H9 (cell line): ENCODE data around the gene ZBTB22. TPM values are rescaled to one million over a fixed set of nuclear protein-coding genes. Genes with fewer than 3 reads are reported as not detected.

ENCODE experiments used
- DNase-seq: peaks from one replicate; pipeline ENCODE4 v3.0.0-alpha.2; 2017
- H2AFZ ChIP-seq: one replicate; pipeline ENCODE4 v1.6.1; 2013; ENCODE audit warnings: mild to moderate bottlenecking, low read length, control low read depth, moderate library complexity
- H2AK5ac ChIP-seq: 2 replicates; pipeline ENCODE4 v1.6.1; 2013; ENCODE audit warnings: low read length, control low read depth, mixed read lengths; ENCODE audit not compliant: insufficient read length
- H2BK120ac ChIP-seq: one replicate; pipeline ENCODE4 v1.6.1; 2013; ENCODE audit warnings: low read depth, mild to moderate bottlenecking, low read length, control low read depth, inconsistent platforms; ENCODE audit not compliant: poor library complexity, severe bottlenecking
- H2BK12ac ChIP-seq: 2 replicates; pipeline ENCODE4 v1.6.1; 2013; ENCODE audit warnings: low read length, control low read depth, mixed read lengths, low read depth; ENCODE audit not compliant: insufficient read length
- H2BK15ac ChIP-seq: 2 replicates; pipeline ENCODE4 v1.6.1; 2013; ENCODE audit warnings: low read depth, low read length, control low read depth
- H2BK20ac ChIP-seq: one replicate; pipeline ENCODE4 v1.6.1; 2013; ENCODE audit warnings: low read depth, mild to moderate bottlenecking, low read length, control low read depth, inconsistent platforms; ENCODE audit not compliant: poor library complexity, severe bottlenecking
- H2BK5ac ChIP-seq: 2 replicates; pipeline ENCODE4 v1.6.1; 2013; ENCODE audit warnings: low read length, control low read depth, mixed read lengths; ENCODE audit not compliant: insufficient read length
- H3K14ac ChIP-seq: 2 replicates; pipeline ENCODE4 v1.6.1; 2013; ENCODE audit warnings: low read length, control low read depth; ENCODE audit not compliant: insufficient read depth
- H3K18ac ChIP-seq: 2 replicates; pipeline ENCODE4 v1.6.1; 2013; ENCODE audit warnings: low read depth, mild to moderate bottlenecking, mixed read lengths, low read length, control low read depth; ENCODE audit not compliant: insufficient read length
- H3K23ac ChIP-seq: 2 replicates; pipeline ENCODE4 v1.6.1; 2013; ENCODE audit warnings: low read length, control low read depth, mixed read lengths, low read depth; ENCODE audit not compliant: insufficient read length
- H3K23me2 ChIP-seq: 2 replicates; pipeline ENCODE4 v1.6.1; 2013; ENCODE audit warnings: low read depth, mild to moderate bottlenecking, mixed read lengths, low read length, control low read depth; ENCODE audit not compliant: insufficient read length, poor library complexity, severe bottlenecking
- H3K27ac ChIP-seq: 2 replicates; pipeline ENCODE4 v1.5.1; 2013; ENCODE audit warnings: low read length, control low read depth, mixed read lengths, low read depth; ENCODE audit not compliant: insufficient read length
- H3K27me3 ChIP-seq: 2 replicates; pipeline ENCODE4 v1.6.1; 2013; ENCODE audit warnings: low read length, control low read depth, inconsistent platforms; ENCODE audit not compliant: insufficient read depth
- H3K4ac ChIP-seq: 2 replicates; pipeline ENCODE4 v1.6.1; 2013; ENCODE audit warnings: low read depth, mild to moderate bottlenecking, control low read depth, inconsistent platforms, low read length, moderate library complexity
- H3K4me1 ChIP-seq: 2 replicates; pipeline ENCODE4 v1.6.1; 2013; ENCODE audit warnings: low read length, control low read depth, inconsistent platforms; ENCODE audit not compliant: insufficient read depth
- H3K4me2 ChIP-seq: 2 replicates; pipeline ENCODE4 v1.6.1; 2013; ENCODE audit warnings: low read length, control low read depth, mixed read lengths; ENCODE audit not compliant: insufficient read length, insufficient read depth
- H3K56ac ChIP-seq: 2 replicates; pipeline ENCODE4 v1.6.1; 2013; ENCODE audit warnings: low read depth, mild to moderate bottlenecking, mixed read lengths, low read length, control low read depth; ENCODE audit not compliant: insufficient read length
- H3K79me1 ChIP-seq: 2 replicates; pipeline ENCODE4 v1.6.1; 2013; ENCODE audit warnings: low read depth, mild to moderate bottlenecking, moderate library complexity, low read length, control low read depth, inconsistent platforms; ENCODE audit not compliant: insufficient read depth, poor library complexity, severe bottlenecking
- H3K79me2 ChIP-seq: 2 replicates; pipeline ENCODE4 v1.6.1; 2013; ENCODE audit warnings: low read length, control low read depth, inconsistent platforms; ENCODE audit not compliant: insufficient read depth
- H3K9ac ChIP-seq: 2 replicates; pipeline ENCODE4 v1.6.1; 2013; ENCODE audit warnings: low read length, control low read depth, mixed read lengths; ENCODE audit not compliant: insufficient read length; ENCODE audit errors: extremely low read depth
- H3K9me3 ChIP-seq: one replicate; pipeline ENCODE4 v1.6.1; 2013; ENCODE audit warnings: low read depth, low read length, inconsistent platforms; ENCODE audit not compliant: control insufficient read depth
- H3T11ph ChIP-seq: one replicate; pipeline ENCODE4 v1.6.1; 2013; ENCODE audit warnings: mild to moderate bottlenecking, low read length, control low read depth, inconsistent platforms
- H4K20me1 ChIP-seq: one replicate; pipeline ENCODE4 v1.6.1; 2013; ENCODE audit not compliant: control insufficient read depth, insufficient read length, insufficient read depth
- H4K5ac ChIP-seq: 2 replicates; pipeline ENCODE4 v1.6.1; 2013; ENCODE audit warnings: low read depth, mild to moderate bottlenecking, mixed read lengths, low read length, control low read depth; ENCODE audit not compliant: insufficient read length
- H4K8ac ChIP-seq: replicated peaks from 2 replicates; pipeline ENCODE4 v1.6.1; 2013; ENCODE audit warnings: low read length, control low read depth, mixed read lengths, low read depth; ENCODE audit not compliant: insufficient read length
- H4K91ac ChIP-seq: 2 replicates; pipeline ENCODE4 v1.6.1; 2013; ENCODE audit warnings: low read depth, mild to moderate bottlenecking, moderate library complexity, mixed read lengths, low read length, control low read depth; ENCODE audit not compliant: insufficient read length
- H3K27ac Mint-ChIP-seq, 3 experiments: 2 replicates in 2 of 3; 3 replicates in 1 of 3; pipeline ENCODE4 v1.8.0; 2020 to 2021; ENCODE audit warnings: mixed read lengths in 3 of 3, mild to moderate bottlenecking in 1 of 3, moderate library complexity in 1 of 3
- H3K27me3 Mint-ChIP-seq: 2 replicates; pipeline ENCODE4 v1.8.0; 2021; ENCODE audit warnings: low read depth, mild to moderate bottlenecking, moderate library complexity, mixed read lengths
- H3K36me3 Mint-ChIP-seq, 3 experiments: 2 replicates in 2 of 3; 3 replicates in 1 of 3; pipeline ENCODE4 v1.8.0; 2020 to 2021; ENCODE audit warnings: low read depth in 3 of 3, mixed read lengths in 3 of 3; ENCODE audit not compliant: insufficient read depth in 1 of 3
- H3K4me1 Mint-ChIP-seq, 2 experiments: 2 replicates each; pipeline ENCODE4 v1.8.0; 2020; ENCODE audit warnings: mixed read lengths in 2 of 2
- H3K4me3 Mint-ChIP-seq, 2 experiments: 2 replicates in 1 of 2; 3 replicates in 1 of 2; pipeline ENCODE4 v1.8.0; 2020 to 2021; ENCODE audit warnings: mild to moderate bottlenecking in 2 of 2, mixed read lengths in 2 of 2, moderate library complexity in 1 of 2
- H3K9me3 Mint-ChIP-seq, 2 experiments: 2 replicates in 1 of 2; 3 replicates in 1 of 2; pipeline ENCODE4 v1.8.0; 2020; ENCODE audit warnings: mild to moderate bottlenecking in 2 of 2, mixed read lengths in 2 of 2, moderate library complexity in 1 of 2
- CTCF ChIP-seq: fragments of 200-600 bp; sonication (generic); conservative IDR thresholded peaks from 3 replicates; pipeline ENCODE4 v1.8.0; 2021; ENCODE audit warnings: antibody characterized with exemption, mild to moderate bottlenecking
- WGBS: extraction: QIAGEN DNeasy Blood & Tissue Kit; methylation state at CpG from one replicate; pipeline ENCODE4 v1.1.7; 2013; ENCODE audit warnings: missing lambda C conversion rate, low lambda C conversion rate, mixed read lengths; ENCODE audit not compliant: insufficient read length; ENCODE audit errors: extremely low coverage; 5-methylcytosine and 5-hydroxymethylcytosine counted together
- total RNA-seq: library from RNA; stranded (reverse); gene quantifications from 2 replicates; pipeline ENCODE4 v1.2.1, GENCODE V29; 2021

ZBTB22 gene
- total RNA-seq, 1 experiment from 2014 or later: 8.1 TPM

DNA sequence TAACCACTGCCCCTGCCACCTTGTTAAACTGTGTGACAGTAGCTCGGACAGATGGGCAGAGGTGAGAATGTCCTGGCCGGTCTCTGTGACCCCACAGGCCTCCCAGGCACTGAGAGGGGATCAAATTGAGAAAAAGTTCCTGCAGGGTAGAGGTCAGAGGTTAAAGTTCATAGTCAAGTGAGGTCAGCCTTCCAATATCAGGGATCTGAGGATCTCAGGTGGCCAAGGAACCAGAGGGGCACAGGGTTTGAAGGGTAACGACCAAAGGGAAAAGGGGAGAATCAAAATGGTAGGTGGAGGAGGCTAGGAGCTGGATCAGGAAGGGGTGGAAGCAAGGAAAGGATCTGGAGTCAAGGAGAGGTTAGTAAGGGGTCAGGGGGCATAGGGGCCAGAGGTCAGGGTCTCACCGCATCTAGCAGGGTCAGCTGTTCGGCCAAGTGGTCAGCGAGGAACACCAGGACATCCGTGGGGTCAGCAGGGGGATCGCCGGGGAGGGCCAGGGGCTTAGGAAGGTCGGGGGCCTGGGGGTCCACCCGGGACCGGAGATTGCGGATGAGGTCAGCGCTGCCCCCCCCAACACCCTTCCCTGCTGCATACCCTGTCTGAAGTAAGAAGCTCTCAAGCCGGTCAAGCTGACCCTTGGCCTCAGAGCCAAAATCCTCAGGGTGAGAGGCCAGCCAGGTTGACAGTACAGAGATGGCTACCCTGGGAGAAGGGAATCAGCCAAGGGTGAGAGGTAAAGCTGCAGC, 21.7 kb downstream of the ZBTB22 start:
- no peak overlapping the region for H3K27ac ChIP-seq
- H3K27me3 ChIP-seq: no peaks in the 10 kb centered on the region
- no peak overlapping the region for H3T11ph ChIP-seq
- H2BK5ac ChIP-seq: no peak overlapping the region
- no peak overlapping the region for H2BK120ac ChIP-seq
- no peak overlapping the region for H4K8ac ChIP-seq
- TF ChIP-seq CTCF: no peak
- H3K18ac ChIP-seq: no peak overlapping the region
- DNase-seq: no peak
- H3K9me3 Mint-ChIP-seq: no peaks in the 10 kb centered on the region
- H3K23ac ChIP-seq: no peak overlapping the region
- no CpG with 5 or more reads among the region's 15 CpGs for WGBS
- H2AFZ ChIP-seq: no peak overlapping the region
- no peaks in the 10 kb centered on the region for H3K4me1 ChIP-seq
- no peak overlapping the region for H4K5ac ChIP-seq
- peaks cover 19 to 42% (median 39%) of the 10 kb centered on the region in 3 experiments for H3K36me3 Mint-ChIP-seq
- no peaks in the 10 kb centered on the region; the same call in 1 of the 2 replicates for H3K79me2 ChIP-seq
- no peak overlapping the region for H3K14ac ChIP-seq
- H2BK12ac ChIP-seq: no peak overlapping the region
- no peak overlapping the region for H3K4ac ChIP-seq
- H4K91ac ChIP-seq: no peak overlapping the region
- no peaks in the 10 kb centered on the region for H3K9me3 ChIP-seq
- peaks cover 10 to 18% of the 10 kb centered on the region in 2 experiments for H3K4me1 Mint-ChIP-seq
- H2AK5ac ChIP-seq: no peak overlapping the region
- H3K56ac ChIP-seq: no peak overlapping the region
- H3K27me3 Mint-ChIP-seq: no peaks in the 10 kb centered on the region
- no peak overlapping the region for H2BK15ac ChIP-seq
- peak overlapping the region; percentile 98 to 100; a peak in 4 of 5 replicates for H3K4me3 Mint-ChIP-seq
- no peak overlapping the region for H3K4me2 ChIP-seq
- H2BK20ac ChIP-seq: no peak overlapping the region
- H3K23me2 ChIP-seq: peaks cover 22% of the 10 kb centered on the region
- no peak overlapping the region for H3K9ac ChIP-seq
- H3K79me1 ChIP-seq: no peaks in the 10 kb centered on the region
- H3K27ac Mint-ChIP-seq: peak overlapping the region in 1 of 3 experiments; percentile 11; a peak in 1 of 7 replicates
- no peaks in the 10 kb centered on the region for H4K20me1 ChIP-seq
